ENCODE data around the gene IRS2. TPM values are rescaled to one million over a fixed set of nuclear protein-coding genes. Genes with fewer than 3 reads are reported as not detected.

IRS2 gene
- polyA plus RNA-seq, 1 donor (not counting 4 experiments of a cell fraction or from before 2014, with no cell fraction given) = 2.3 TPM

DNA sequence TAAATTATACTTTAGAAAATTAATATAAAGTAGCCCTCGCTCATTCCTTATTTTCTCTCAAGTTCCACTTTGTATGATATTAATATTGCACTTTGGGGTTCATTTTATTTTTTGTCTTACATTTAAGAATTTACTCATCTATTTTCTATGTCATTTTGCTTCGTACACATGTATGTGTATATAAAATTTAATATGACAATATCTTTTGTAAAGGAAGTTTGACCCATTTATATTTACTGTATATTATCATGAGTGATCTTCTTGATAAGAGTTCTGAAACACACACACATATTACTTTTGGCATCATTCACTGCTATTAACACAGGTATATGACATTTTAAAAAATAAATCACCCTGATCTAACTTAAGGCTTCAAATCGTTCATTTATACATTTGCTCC lies 83.1 kb downstream of the IRS2 start:
- dilution Hi-C loops (cut with MboI; ENCODE audit: extremely low pct_ligation_motif_present, low sequenced_read_pairs) = no loop called here
- DNase-seq (ENCODE audit: low read depth, low spot score) (no peak), FAIRE-seq (no peak)
- TF ChIP-seq, protein P1, sequence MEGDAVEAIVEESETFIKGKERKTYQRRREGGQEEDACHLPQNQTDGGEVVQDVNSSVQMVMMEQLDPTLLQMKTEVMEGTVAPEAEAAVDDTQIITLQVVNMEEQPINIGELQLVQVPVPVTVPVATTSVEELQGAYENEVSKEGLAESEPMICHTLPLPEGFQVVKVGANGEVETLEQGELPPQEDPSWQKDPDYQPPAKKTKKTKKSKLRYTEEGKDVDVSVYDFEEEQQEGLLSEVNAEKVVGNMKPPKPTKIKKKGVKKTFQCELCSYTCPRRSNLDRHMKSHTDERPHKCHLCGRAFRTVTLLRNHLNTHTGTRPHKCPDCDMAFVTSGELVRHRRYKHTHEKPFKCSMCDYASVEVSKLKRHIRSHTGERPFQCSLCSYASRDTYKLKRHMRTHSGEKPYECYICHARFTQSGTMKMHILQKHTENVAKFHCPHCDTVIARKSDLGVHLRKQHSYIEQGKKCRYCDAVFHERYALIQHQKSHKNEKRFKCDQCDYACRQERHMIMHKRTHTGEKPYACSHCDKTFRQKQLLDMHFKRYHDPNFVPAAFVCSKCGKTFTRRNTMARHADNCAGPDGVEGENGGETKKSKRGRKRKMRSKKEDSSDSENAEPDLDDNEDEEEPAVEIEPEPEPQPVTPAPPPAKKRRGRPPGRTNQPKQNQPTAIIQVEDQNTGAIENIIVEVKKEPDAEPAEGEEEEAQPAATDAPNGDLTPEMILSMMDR (optimal IDR thresholded peaks at IDR 0.05 in 1 of 3, IDR thresholded peaks at IDR 0.05 in 1 of 3, conservative IDR thresholded peaks at IDR 0.05 in 1 of 3; ENCODE audit: extremely low read depth in 1 of 3, insufficient read depth in 2 of 3, low read length in 3 of 3) = no peak
- no peak for TF ChIP-seq EZH2 (IDR thresholded peaks at IDR 0.05; ENCODE audit: low read length)
- H3K4me1 ChIP-seq (ENCODE audit: control insufficient read depth, extremely low read depth, insufficient read depth, low read length) = no peaks in the 10 kb centered on the region
- no peaks in the 10 kb centered on the region for H3K27me3 ChIP-seq (ENCODE audit: control insufficient read depth, extremely low read depth, insufficient read depth, low read length)
- H4K20me1 ChIP-seq (ENCODE audit: control insufficient read depth, extremely low read depth, insufficient read depth, low read length) = no peaks in the 10 kb centered on the region
- H3K9ac ChIP-seq (ENCODE audit: control insufficient read depth, extremely low read depth, insufficient read depth, low read length) = no peak overlapping the region
- no peaks in the 10 kb centered on the region for H3K9me1 ChIP-seq (ENCODE audit: control insufficient read depth, extremely low read depth, insufficient read depth, low read length)
- no peak overlapping the region for H3K4me2 ChIP-seq (ENCODE audit: control insufficient read depth, extremely low read depth, insufficient read depth, low read depth, low read length)
- H3K36me3 ChIP-seq (ENCODE audit: control insufficient read depth in 2 of 2, extremely low read depth in 1 of 2, insufficient read depth in 2 of 2, low read length in 2 of 2) = no peaks in the 10 kb centered on the region
- H3K9me3 ChIP-seq (ENCODE audit: control insufficient read depth, low read depth, low read length) = peaks cover 3% of the 10 kb centered on the region
- H3K79me2 ChIP-seq (ENCODE audit: control insufficient read depth, insufficient read depth, low read length) = no peaks in the 10 kb centered on the region
- H3K27ac ChIP-seq (ENCODE audit: control insufficient read depth, insufficient read depth, low read length) = no peak overlapping the region
- no peak overlapping the region for H2AFZ ChIP-seq (ENCODE audit: control insufficient read depth, low read length)
- H3K4me3 ChIP-seq (ENCODE audit: control insufficient read depth in 2 of 3, extremely low read depth in 1 of 3, insufficient read depth in 2 of 3, low read depth in 1 of 3, low read length in 3 of 3) = no peak overlapping the region
